OCI-M1 (cell line): ENCODE measurements around the gene MRPS11.
"Not testable (repeated sequence)": the region's sequence is repeated elsewhere in the genome, so short reads cannot be mapped to it uniquely, and the experiment has no call there.

Experiments
- DNase-seq: peaks from one replicate; lab custom pipeline; 2025; lab: John Stamatoyannopoulos, UW

MRPS11 gene

DNA sequence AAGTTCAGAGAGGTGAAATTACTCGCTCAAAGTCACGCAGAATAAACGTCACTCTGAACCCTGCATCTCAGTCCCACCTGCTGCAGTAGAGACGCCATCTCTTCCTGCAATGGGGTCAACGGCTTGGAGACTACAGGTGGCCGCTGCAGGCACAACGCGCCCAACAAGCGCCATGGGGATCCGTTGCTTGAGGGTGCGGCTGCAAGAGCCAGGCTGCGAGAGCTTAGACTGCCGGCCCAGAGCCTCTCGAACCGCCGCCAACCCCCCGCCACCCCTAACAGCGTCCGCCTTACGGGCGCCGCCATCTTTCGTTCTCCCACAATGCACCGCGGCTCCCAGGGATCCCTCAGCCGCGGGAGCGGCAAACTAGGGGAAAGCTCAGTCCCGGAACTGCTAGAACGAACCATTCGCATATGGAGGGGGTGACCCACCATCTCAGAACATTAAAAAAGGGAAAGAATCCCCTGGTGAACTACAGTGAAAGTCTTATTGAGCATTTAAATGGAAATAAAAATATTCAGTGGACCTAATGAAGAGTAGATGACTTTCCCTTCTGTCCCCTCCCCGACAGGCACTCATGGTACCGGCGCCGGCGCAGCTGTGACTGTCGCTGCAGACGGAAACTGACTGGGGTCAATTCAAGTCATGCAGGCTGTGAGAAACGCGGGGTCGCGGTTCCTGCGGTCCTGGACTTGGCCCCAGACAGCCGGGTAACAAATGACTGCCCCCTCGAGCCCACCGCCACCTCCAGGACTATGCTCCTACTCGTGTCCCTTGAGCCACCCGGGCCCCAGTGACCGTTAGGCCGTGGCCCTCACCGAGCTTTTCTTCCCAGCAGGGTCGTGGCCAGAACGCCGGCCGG lies at the start of gene MRPS11, which contains the start of gene MRPL46:
TSS of gene MRPS11 (plus strand) at position 636 of the 862 bp plus-strand sequence. CDS start at position 646, 10 bp downstream.
TSS of gene MRPL46 (minus strand) at position 316 of the 862 bp plus-strand sequence. CDS start at position 305, 11 bp downstream.
- peak; percentile 92 for DNase-seq

DNA sequence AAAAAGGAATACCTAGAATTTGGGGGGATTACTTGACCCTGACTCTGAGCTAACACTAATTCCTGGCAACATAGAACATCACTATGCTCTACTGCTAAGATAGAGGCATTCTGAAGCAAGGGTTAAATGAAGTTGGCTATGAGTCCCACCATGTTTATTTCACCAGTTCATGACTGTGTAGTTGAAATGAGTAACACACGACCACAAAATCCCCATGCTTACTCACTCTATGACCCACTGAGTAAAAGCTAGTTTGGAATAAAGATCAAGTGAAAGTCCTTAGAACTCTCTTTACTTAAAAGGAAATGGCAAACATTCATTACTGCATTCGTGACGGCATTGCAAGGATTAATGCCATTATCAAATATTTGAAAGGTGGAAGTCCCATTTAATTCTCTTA lies 47.7 kb upstream of the MRPS11 start:
- DNase-seq, result no peak

DNA sequence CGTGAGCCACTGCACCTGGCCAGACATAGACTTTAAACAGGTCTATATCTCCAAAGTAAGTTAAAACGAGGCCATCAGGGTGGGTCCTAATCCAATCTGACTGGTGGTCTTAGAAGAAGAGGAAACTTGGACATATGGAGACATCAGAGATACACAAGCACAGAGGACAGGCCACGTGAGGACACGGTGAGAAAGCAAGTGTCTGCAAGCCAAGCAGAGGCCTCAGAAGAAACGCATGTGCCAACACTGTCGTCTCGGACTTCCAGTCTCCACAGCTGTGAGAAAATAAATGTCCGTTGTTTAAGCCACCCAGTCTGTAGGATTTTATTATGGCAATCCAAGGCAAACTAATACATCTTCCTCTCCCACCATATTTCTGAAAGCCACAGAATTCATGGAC lies 44.2 kb upstream of the MRPS11 start:
- no peak for DNase-seq

DNA sequence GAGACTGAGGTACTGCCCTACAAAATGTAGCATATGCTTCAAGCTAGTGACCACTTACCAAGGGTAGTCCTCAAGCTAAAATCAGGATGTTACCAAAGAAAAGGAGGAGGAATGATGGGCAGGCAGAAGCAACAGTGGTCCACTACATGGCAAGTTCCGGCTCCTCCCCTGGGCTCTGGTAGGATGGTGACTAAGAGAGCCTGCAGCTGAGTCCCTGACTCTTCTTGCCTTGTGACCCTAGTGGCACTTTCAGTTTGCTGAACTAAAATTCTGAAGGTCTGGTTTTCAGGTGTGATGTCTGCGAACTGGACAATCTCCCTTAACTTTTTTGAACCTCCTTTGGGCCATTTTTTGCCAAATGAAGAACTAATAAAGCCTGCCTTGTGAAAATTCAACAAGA lies 41.2 kb upstream of the MRPS11 start:
- DNase-seq, result no peak

DNA sequence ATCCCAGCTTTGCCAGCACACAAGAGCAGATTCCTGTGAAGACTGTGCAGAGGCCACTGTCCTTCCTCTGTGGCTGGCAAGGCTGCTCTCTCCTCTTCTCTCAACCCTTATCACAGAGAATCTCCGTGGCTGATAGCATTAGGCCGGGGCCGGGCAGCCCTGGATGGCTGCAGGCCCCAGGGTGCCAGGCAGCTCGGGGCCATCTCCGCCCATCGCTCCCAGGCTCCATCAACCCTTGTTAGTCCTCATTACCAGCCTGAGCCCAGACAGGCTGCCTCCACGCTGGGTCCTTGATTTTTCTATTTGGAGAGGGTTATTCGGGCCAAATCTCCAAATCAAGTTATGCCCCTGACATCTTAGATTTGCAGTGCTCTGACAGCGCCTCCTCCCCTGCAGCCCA lies 39.5 kb upstream of the MRPS11 start:
- no peak for DNase-seq

DNA sequence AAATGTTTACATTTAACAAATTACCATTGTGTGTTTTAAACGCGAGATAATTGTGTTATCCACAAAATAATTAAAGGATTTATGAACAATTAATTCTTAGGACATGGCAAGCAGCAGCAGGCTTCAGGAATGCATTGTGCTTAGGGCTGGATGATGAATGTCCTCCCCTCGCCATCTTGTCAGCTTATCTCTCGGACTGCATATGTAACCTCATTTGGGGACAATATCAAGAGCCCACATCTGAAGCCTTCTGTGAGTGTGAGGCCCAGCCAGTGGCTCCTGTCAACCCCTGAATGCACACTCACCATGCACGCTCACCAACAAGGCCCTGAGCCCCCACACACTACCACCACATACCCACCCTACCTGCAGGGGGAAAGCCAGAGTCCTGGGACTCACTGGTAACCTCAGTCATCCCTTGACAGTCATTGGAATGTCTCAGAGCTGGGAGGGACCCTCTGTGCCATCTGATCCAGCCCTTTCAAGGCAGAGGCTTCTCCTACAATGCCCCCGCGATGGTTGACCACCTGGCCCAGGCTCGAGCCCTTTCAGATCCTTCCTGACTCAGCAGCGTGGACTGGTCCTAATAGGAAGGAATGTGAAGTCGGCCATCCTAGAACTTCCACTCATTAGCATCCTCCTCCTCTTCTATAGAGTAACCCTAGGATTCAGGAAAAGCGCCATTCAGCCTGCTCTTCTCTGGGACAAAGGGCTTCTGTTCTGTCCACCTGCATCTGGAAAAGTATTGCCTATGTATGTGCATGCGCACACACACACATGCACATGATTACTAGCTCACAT lies 38.5 kb upstream of the MRPS11 start:
- DNase-seq, result no peak

DNA sequence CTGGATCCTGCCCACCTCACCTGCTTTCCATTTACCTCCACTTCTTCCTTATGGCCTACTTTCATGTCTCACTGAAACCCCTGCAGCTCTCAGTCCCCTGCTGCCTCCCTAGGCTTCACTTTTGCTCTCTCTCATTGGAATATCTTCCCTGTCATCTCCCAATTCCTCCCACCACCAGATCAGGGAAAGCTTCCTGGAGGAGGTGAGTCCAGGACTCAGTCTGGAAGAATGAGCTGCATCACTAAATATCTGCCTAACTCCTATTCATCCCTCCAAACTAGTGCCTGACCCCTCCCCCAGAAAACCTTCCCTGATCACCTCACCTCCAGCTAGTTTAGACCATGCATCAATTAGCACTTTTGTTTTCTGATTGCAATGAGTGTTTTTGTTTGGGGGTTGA lies 37.5 kb upstream of the MRPS11 start:
- no peak for DNase-seq

DNA sequence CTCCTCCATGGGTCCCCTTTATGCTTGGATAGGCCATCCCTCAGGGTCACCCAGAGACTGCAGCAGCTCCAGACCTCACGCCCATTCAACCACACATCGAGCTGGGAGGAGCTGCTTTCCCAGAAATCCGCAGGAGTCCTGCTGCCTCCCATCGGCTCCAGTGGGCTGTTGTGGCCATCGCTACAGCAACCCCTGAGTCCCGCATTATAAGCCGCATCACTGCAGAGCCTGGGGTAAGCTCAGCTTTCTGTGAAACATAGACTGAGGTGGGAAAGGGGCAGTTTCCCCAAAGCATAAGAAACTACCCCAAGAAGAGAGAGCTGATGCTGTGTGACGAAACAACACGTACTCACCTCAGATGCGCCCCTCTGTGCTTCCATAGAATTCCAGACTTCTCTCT lies 36.1 kb upstream of the MRPS11 start:
- DNase-seq, result no peak

DNA sequence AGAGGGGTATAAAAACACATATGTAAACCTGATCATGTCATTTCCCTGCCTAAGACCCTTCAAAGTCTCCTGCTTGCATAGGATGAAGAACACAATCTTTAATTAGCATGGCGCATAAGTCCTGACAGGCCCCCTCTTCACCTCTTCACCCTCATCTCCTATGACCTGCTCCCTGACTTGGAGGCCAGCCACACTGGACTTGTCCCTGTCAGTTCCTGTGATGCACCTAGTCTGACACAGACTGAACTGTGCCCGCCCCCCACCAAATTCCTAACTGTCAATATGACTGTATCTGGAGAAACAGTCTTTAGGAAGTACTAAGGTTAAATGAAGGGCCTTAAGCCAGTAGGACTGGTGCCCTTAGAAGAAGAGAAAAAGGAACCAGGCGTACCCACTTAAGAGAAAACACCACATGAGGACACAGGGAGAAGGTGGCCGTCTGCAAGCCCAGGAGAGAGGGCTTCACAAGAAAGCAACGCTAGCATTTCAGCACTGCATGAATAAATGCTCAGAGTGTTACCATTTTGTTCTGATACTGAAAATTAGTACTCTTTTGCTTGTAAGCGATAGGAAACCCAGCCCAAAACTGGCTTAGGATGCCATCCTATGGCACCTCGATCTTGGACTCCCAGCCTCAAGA lies 34.3 kb upstream of the MRPS11 start:
- DNase-seq, result no peak

DNA sequence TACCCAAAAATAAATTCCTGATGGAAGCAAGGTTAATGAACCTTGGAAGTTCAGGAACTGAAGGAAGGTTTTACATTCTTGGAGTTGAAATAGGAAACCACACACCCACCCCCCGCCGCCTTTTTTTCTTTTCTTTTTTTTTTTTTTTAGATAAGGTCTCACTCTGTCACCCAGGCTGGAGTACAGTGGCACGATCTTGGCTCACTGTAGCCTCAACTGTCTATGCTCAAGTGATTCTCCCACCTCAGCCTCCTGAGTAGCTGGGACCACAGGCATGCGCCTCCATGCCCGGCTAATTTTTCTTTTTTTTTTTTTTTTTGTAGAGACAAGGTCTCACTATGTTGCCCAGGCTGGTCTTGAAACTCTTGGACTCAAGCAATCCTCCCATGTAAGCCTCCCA lies 33.4 kb upstream of the MRPS11 start:
- DNase-seq, result not testable (repeated sequence)

DNA sequence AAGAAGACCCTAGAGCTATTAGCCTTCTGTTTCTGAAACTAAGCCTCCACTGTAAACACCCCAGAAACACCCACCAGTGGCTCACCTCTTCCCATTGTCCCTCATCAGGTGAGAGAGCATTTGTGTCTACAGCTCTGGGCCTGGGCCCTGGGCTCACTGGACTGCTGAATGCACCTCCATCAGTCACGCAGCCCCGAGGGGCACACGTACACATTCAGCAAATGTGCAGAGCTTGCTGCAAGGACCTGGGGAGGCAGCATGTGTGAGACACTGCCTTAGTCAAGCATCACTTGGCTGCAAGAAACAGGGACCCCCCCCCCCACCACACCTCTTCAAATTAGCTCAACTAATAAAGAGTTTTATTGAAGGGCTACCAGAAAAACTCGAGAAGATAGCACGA lies 29.3 kb upstream of the MRPS11 start:
- no peak for DNase-seq

DNA sequence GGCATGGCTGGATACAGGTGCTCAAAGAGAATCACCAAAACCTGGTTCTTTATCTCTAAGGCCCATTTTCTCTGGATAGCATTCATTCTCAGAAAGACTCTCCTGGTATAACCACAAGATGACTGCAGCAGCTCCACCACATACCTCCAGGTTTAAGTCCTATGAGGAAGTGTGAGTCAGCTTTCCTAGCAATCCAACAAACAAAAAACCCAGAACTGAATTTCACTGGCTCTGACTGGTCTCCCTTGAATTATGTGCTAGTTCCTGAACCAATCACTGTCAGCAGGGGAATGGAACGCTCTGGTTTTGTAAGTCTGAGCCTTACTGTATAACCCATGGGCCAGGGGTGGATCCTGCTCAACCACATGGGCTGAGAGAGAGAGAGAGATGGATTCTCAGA lies 27.5 kb upstream of the MRPS11 start:
- peak; percentile 65 for DNase-seq

DNA sequence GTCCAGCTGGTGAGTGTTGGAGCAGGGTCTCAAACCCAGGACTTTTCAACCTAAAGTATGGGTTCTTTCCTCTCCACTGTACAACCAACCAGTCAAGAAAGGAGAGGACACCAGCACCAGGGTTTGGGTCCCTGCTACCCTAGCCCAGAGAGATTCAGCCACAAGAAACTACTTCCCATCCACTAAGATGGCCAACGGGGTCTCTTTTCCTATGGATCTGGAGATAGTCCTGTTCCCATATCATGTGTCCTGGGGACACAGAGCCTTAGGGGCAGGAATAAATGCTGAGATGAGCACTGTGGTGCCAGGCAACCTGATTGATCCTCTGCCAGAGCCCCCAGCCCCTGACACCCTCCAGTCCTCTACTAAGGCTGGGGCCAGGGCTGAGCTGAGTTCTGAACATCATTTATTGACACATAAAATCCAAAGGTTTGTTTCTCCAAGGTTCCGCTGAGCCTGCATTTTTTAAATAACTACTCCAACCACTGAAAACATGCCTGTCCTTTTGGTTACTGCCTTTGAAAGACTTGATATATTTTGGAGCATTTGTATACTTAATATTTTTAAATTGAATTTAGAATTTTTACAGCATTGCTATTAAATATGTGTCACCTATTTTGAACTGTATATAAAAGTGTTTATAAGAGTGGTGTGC lies 26.3 kb upstream of the MRPS11 start:
- DNase-seq, result no peak

DNA sequence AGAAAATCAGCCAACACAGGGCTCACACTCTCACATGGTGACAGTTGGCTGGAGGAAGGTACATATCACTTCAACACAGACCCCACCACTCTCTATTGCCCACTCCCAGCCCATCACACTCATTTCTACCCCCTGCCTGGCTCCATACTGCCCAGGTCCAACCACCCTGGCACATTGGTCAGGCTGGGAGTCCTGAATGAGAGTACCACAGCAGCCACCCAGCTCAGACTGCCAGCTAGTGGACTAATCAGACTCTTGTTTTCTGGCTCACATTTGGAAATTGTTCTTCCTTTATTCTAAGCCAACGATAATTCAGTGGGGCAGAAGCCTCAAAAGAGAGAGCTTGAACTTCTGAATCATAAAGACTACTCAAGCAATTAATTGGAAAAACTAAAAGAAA lies 20.3 kb upstream of the MRPS11 start:
- DNase-seq, result no peak

DNA sequence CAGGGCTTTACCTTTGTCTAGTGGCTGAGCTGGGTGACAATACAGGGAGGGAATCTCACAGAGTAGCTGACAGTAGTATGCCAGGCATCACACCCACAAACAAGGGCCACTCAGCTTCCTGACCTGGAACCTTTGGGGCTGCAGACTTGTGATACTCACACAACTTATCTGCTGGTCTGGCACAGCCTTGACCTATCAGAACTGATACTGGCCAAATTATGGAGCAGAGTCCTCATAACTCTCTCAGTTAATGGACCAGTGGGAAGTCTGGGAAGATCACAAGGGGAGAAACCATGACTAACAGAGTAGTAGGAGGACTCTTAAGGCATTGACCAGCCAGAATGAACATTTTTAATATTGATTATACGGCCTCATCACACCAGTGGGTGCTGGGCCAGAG lies 19.8 kb upstream of the MRPS11 start:
- no peak for DNase-seq

DNA sequence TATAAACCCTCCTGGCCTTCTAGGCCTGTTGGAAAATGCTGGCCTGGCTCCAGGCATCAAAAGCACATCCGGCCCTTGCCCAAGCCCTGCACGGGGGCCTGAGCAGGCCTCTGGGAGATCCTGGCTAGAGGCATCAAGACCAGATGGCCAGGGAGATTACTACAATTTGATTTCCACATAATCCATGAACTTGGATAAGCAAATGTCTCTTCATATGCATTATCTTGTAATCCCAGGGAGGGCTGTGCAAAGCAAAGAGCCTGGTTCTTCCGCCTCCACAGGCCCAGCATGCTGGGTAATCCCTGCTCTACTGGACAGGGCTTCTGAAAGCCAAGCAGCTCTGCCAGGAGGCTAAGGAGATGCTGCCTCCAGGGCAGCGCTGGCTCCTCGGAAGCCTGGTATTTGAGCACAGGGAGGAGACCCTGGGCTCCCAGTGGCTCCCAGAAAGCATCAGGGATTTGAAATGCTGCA lies 18.5 kb upstream of the MRPS11 start:
- DNase-seq, result no peak

DNA sequence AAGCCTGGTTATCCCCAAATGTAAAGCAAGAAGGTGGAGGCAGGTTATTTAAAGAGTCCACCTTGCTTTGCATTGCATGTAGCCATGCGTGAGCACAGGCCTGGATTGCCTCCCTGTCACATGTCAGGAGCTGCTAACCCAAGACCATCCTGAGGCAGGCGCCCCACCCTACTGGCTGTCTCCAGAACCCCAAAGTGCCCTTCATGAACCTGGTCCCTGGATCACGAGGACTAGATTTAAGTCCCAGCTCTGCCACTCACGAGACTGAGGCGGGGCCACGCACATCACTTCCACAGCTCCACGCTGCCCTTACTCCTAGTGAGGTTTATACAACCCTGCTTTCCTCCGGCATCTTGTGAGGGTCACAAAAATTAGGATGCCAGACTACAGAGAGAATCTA lies 17.9 kb upstream of the MRPS11 start:
- DNase-seq, result no peak

DNA sequence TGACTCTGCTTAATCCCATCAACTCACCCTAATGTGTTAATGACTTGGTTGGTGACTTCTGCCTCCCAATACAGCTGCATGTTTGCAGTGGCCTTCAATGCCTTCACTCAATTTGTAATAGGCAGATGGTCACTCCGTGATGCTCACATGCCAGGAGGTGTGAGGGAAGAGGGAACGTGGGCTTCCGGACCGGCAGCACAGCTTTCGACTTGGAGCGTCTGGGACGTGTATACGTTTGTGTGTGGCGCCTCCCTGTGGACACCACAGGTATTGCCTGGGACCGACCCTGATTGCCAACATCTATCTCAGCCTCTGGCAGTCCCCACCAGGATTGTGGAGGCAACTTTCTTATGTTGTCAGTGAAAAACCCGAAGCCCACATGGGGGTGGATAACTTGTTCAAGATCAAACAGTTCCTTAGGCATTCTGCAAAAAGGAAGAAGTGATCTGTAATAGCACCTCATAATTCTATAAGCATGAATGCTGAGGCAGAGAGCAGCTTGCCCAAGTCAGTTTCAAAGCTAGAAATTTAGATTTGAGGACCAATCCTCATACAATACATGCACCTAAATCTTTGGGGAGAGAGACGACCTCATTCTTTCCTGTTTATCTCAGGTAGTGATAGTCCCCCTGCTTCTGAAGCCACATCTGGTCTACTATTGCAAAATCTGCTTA lies 17.2 kb upstream of the MRPS11 start:
- peak; percentile 83 for DNase-seq

DNA sequence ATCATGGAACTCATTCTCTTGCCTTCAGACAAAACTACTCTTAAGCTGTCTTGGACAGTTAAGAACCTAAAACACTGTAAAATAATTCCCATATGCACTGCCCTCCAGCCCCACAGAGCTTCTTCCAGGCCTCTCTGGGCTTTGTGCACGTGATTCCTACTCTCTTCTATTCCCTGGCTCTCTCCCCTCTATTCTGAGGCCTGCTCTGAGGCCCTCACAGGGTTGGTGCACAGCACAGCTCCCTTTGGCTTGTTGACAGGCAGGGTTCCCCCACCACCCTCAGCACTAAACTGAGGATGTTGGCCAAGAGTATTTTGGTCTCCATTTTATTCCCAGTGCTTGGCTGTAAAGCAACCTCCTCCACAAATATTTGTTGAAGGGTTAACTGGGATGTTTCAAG lies 13.9 kb upstream of the MRPS11 start:
- DNase-seq, result no peak

DNA sequence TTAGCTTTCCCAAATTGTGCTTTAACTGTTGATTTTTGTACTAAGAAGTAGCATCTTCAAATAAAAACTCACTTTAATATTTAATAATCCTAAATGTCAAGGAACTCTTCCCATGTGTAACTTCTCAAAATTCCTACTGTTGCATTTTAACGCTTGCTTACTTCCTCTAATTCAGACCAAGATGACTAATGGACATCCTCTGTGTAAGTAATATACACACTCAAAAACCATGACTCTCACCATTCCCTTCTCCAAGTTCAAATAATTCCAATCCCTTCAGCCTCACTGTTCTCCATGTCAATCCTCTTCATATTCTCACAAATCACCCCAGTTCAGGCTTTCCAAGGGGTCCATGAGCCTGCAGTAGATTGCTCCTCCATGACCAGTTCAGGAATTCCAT lies 13.3 kb upstream of the MRPS11 start:
- DNase-seq, result no peak
